NCI-H146 treated with DMSO at 0.1 percent for 48 hours (cell line): ENCODE data around the gene VWF.

Experiments
- DNase-seq: peaks from one replicate; lab custom pipeline; 2025; ENCODE audit not compliant: unreplicated experiment; lab: John Stamatoyannopoulos, UW

The VWF gene

GRCh38 chr12:6080149-6081045, 44.1 kb downstream of the VWF start:
- DNase-seq, result no peak

DNA sequence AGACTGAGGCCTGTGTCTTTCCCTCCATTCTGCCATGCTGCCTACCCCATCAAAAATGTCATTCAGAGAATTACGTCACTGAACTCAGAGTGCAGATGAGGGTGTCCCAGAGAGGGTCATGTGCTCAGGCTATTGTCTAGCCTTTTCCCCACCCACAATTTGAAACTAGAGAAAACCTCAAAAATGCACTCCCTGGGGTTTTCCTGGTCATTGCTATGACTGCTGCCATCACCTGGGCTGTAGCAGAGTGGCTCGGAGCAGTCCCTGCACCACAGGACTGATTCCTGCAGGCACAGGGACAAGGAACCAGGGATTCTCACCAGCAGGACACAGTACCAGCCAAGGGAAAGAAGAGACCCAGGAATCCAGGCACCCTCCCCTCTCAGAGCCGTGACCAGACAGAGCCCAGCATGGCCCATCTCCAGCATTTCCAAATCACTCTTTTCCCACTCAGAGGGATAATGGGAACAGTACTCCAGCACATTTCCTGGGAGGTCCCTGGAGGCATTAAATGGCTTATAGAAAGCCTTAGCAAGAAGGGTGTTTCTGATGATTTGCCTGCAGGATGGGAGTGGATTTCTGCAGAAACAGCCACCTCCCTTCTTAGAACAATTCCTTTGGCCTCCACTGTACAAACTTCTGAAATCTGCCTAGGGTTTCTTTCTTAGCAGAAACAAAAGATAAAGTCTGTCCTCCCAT, 45.9 kb downstream of the VWF start:
- DNase-seq, result no peak

- DNase-seq, result no peak
Measured at GRCh38 chr12:6077692-6078083, 46.8 kb downstream of the VWF start.

DNA sequence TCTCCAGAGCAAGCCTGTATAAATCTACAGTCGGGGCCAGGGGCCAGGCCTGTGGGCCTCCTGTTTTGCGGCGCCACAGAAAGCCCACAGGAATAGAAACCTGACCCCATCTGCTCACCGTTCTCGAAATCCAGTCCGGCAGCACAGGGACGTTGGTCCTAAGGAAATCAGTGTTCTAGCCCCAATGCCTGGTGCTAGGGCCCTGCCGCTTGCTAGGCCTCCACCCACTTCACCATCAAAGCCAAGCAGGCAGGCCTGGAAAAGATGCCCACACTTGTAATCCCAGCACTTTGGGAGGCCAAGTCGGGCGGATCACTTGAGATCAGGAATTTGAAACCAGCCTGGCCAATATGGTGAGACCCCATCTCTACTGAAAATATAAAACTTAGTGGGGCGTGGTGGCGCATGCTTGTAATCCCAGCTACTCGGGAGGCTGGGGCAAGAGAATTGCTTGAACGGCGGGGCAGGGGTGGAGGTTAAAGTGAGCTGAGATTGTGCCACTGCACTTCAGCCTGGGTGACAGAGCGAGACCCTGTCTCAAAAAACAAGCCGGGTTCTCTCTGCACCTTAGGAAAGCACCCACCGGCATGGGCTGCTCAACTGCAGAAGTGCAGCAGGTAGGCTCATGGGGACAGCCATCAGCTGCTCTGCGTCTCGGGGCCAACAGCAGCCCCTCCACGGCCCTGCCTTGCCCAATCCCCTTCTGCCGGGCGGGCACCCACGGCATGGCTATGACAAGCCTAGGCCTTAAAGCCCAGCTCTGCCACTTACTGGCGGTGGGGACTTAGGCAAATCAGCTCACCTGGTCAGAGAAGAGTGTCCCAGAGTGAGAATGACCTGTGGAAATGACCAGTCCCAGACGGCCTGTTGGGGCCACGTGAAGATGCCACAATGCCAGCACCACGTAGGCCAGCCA, 47.4 kb downstream of the VWF start:
- no peak for DNase-seq

DNA sequence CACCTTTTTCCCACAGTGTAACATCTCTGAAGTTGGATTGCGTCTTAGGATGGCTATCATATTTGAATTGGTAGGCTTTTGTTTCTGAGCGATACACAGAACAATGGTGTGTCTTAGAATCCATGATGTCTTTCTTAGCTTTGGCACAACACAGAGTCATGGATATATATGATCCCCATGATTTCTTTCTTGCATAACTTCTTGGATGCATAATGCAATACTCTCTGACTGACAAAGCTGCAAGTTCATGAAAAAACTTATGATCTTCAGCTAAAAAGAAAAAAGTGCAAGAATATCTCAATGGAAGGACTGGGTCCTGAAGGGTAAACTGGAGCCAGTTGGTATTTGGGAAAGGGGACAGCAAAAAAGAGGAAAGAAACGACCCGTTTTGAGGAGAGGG, 48.1 kb downstream of the VWF start:
- DNase-seq, result no peak

DNA sequence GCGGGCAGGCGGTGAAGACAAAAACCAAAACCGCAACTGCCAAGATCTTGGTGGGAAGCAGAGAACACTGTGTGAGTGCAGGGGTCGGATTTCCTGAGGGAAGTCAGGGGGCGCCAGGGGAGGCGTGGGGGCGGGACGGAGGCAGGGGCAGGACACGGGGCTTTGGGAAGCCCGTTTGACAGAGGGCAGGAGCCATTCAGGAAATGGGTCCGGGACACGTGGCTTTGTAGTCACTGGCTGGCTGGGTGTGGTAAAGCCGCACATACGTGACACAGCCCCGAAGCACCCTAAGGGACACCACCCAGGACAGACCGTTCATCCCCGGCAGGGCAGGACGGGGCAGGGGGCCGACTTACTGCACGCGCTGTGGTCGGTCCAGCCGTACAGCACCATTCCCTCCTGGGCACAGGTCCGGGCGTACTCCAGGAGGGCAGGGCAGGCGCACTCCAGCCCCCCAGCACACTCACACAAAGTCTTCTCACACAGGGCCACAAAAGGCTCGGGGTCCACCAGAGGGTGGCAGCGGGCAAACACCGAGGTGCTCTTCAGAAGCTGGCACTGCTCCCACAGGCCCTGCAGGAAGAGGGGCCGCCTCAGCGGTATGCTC, 49.4 kb downstream of the VWF start:
- no peak for DNase-seq

DNA sequence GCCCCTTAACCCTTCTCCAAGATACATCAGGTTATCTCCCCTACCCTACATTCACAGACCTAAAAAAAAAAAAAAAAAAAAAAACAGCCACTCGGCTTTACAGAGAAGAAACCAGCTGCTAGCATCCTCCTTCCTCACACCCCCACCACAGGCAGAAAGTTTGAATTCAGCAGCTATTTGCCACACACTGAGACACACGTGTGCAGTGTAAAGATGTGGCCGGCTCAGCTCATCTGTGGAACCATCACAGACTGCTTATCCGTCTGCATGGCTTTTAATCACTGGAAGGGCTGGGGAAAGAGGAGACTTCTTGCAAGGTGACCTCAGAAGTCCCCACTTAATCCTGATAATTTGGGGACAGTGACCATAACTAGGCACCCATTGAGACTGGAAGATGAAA, 50.0 kb downstream of the VWF start:
- DNase-seq, result no peak

GRCh38 chr12:6073426-6073825, 51.0 kb downstream of the VWF start:
- DNase-seq, result no peak

GRCh38 chr12:6072302-6072752, 52.1 kb downstream of the VWF start:
- DNase-seq, result no peak

DNA sequence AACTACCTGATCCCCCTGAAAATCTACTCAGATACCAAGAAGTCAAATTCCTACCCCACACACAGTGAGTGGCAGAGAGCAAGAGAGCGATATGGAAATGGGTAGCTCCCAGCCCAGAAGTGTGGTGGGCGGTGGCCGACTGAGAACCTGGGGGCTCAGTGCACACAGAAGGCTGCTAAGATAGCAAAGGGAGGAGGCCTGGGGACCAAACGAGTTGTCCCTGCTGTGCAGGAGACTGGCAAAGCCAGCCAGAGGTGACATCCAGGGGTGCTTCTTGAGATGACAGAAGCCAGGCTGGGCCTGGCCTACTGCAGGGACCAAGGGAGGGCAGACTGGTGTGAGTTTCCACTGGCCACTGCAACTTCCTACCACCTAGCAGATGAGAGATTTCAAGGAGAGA, 52.9 kb downstream of the VWF start:
- no peak for DNase-seq

GRCh38 chr12:6070472-6071257, 53.8 kb downstream of the VWF start:
- peak; percentile 95 for DNase-seq

DNA sequence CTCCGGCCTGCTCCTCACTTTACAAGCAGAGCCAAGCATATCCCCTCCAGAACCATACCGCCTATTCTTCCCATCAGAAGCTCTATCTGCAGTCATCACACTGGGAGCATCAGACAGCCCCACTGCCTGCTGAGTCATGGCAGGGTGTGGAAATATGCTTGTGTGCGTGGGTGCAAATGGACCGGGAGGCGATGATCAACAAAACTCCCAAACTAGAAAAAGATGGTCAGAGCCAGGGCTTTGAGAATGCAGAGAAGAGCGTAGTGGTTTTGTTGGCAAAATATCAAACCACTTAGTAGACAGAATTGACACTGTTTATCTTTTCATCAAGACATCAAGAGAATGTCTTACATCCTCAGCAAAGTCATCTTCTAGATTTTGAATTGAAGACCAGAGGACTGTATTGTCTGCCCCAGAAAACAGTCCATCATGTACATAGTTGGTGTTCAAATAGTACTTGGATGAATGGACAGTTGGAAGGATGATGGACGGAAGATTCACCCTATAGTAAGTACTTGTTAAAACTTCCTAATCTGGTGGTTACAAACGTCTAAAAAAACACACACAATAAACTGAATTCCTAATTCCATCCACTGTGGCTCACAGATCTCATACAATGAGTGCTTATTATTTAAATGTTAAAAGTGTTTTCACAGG, 54.9 kb downstream of the VWF start:
- DNase-seq, result no peak

DNA sequence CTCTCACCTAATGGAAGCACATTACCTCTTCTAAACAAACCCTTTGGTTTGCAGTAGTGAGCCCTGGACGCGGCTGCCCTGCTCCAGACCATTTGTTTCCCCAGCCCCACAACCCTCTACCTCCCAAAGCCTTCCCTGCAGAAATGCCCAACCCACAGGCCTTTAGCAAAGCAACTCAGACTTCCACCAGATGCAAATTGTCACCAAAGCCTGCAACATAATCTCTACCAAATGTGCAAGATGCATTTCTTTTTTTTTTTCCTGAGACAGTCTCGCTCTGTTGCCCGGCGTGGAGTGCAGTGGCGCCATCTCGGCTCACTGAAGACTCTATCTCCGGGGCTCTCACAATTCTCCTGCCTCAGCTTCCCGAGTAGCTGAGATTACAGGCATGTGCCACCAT, 56.2 kb downstream of the VWF start:
- no peak for DNase-seq

DNA sequence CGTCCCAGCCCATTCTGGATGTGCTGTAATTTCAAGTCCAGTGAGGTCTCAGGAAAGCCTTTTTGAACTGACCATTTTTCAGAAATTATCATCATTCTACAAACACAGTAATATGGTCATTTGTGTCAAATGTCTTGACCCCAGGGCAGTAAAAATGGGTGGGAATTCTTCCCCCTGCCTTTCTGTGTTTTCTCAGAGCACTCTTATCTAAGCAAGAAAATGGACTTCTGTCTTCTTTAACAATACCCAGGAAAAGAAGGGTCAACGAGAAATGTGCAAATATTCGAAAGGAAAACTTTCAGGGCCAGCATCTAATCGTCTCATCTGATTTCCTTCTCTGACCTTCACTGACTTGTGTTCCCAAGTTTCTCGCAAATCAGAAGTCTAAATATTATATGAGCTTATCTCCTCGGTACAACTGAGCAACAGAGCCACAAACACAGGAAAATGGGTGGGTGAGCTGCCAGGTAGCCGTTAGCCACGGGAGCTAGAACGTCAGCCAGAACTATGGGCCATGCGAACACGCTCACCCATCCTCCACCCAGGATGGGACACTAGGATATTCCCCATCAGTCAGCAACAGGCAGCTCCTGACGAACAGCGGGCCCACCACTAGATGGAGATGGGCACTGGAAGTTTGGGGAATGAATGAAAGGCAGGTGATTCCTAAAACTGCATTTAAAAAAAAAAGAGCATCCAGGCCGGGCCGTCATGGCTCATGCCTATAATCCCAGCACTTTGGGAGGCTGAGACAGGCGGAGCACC, 57.1 kb downstream of the VWF start:
- DNase-seq, result no peak

- no peak for DNase-seq
Measured at GRCh38 chr12:6066651-6067050, 57.8 kb downstream of the VWF start.

DNA sequence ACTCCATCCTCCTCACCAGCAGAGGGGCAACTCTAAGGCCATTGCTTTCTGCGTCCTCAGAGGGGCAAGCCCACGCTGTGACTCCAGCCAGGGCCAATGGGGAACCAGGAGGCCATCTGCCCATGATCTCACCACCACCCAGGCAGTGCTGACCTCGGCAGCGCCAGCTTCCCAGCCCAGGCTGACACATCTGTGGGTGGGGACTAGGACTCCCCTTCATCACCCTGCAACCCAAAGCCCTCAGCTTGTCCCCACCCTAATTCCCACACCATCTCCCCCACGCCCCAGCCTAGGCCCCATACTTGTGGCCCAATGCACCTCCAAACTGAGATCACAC, 58.6 kb downstream of the VWF start:
- DNase-seq, result no peak

DNA sequence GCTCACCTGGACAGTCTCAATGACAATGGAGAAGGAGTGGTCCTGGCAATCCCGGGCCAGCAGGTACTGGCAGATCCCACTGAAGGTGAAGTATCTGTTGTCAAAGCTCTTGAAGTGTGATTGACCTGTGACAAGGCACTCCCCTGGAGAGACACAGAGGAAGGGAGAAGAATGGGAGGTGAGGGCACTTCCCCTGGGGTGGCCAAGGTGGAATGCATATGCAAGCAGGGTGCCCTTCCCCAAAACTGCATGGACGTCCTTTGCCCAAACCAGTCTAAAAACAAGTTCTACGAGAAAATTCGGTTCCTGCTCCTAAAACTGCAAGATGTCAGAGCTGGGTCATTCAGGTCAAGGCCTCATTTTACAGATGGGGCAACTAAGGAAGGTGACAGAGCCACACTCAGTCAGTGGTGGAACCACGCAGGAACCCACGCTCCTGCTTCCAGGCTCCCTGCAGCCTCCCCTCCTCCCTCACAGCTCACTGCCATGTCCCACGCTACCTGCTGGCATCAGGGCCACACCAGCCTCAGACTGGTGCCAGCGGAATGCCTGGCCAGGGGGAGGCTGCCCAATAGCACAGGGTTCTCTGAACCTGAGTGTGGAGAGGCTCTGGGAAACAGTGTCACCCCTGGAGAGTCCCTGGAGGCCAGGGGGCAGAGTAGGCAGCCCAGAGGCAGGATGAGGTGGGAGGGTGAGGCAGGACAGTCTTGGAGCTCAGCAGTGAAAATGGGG, 59.2 kb downstream of the VWF start:
- no peak for DNase-seq
